Measurements from ENCODE around the gene PNPLA6.

The PNPLA6 gene

DNA sequence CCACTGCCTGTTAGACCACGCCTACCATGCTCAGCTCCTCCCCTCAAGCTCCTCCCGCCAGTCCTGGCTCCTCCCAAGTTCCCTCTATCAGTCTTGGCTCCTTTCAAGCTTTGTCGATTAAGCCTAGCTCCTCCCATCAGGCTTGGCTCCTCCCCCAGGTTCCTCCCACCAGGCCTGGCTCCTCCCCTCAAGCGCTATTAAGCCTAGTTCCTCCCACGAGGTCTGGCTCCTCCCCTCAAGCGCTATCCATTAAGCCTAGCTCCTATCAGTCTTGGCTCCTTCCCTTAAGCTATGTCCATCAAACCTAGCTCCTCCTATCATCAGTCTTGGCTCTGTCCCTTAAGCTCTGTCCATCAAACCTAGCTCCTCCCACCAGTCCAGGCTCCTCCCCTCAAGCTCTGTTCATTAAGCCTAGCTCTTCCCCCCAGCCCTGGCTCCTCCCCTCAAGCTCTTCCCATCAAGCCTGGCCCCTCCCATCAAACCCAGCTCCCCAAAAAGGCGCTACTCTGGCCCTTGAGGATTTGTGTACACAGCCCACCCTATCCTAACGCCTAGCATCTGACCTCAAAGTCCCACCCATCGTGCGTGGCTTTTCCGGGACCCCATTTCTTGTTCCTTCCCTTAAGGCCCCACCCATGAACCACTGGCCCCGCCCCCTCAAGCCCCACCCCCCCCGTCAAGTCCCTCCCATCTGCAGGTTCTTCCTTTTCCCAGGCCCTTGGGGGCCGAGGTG lies 70.1 kb downstream of the PNPLA6 start:
- DNase-seq: no peak

DNA sequence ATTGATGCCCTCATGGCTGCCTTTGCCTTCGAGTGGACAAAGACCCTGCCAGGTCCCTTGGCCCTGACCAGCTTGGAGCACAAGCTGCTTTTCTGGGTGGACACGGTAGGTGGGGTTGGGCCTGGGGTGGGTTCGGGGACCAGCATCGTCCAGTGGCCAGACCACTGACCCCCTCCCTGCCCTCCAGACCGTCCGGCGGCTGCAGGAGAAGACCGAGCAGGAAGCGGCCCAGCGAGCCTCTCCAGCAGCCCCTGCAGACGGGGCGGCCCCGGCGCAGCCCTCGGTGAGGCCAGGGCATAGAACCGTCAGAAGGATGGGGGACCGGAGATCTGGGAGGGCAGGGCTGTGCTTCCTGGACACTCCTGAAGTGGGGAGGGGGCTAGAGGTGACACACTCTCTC lies 70.8 kb downstream of the PNPLA6 start:
- no peak for DNase-seq

DNA sequence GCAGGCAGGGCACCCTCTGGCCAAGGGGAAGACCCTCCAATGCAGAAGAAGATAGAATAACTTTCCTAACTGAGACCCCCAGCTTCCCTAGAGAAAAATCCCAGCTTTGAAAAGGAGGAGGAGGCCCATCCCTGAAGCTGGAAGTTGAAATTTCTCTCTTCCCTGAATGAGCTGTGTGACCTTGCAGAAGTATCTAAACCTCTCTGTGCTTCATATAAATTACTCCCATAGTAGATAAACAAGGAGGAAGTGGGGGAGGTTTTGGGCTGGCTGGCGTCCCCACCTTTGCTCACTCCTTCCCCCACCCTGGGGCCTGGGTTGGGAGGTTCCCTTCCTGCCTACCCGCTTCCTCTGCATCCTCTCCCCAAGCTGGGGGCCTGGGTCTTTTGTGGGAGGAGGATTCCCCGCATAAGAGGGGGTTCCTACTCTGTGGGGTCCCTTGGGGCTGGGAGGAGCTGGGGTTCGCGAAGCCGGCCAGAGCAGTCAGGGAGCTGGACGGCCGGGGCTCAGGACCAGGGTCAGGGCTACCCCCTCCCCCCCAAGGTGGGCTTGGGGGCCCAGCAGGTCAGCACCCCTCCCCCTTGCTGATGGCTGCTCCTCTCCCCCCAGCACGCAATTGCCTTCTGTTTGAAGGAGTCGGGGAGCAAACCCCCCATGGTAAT lies 71.8 kb downstream of the PNPLA6 start:
- DNase-seq: no peak

DNA sequence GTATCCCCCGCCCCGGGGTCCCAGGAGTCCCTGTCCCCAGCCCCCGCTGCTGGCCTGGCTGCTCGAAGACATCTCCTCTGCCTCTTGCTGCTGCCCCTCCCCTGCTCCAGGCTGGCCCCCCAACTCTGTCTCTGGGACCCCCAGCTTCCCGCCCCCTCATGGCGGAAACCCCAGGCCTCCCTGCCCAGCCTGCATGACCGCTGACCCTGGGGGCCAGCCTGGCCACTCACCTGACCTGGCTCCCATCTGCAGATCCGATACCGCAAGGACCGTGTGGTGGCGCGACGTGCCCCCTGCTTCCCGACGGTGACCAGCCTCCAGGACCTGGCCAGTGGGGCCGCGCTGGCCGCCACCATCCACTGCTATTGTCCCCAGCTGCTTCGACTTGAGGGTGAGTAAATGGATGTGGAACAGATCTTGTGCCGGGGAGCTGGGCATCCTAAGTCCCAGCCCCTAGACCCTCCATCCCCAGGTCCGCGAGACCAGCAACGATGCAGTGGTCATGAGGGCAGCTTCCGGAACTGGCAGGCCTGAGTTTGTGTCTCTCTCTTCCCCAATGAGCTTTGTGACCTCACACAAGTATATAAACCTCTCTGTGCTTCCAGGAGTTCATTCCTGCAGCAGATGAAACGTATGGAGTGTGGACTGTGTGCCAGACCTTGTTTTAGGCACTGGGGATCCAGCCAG lies 72.5 kb downstream of the PNPLA6 start:
- DNase-seq: no peak

DNA sequence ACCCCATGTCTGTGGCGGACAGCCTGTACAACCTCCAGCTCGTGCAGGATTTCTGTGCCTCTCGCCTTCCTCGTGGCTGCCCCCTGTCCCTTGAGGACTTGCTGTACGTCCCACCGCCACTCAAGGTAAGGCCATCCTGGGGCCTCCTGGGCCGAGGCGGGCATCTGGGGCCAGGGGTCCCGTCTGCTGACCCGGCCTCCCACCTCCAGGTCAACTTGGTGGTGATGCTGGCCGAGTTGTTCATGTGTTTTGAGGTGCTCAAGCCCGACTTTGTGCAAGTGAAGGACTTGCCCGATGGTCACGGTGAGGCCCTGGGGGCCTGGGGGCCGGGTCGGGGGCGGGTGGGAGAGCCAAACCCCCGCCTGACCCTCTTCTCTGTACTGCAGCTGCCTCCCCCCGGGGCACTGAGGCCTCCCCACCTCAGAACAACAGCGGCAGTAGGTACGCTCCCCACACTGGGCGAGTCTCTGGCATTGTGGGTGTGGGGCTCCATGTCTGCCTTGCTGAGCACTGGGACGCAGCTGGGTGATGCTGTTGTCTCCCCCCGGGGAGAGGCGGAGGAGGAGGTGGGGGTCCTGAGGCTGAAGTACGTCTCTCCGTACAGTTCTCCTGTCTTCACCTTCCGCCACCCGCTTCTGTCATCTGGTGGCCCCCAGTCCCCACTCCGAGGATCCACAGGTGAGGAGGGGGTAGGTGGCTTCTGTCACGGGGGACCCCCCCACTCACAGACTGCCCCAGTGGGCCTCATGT lies 75.1 kb downstream of the PNPLA6 start:
- no peak for DNase-seq

Measured in activated gamma-delta T cell treated with Interleukin-2 at 50 U/mL for 16 hours (primary cell).